Memory B cell (primary cell): ENCODE results near the gene MYH15.

Experiments used
- ATAC-seq: fragments of 150-1000 bp; cut with Tn5 transposase; 2 replicates; pipeline ENCODE4 v1.10.0; 2021; ENCODE audit warnings: low read depth, mild to moderate bottlenecking, moderate library complexity
- DNase-seq, 2 donors: peaks; one replicate each; pipeline ENCODE4 v3.0.0; 2022; ENCODE audit warnings: low spot score in 2 of 2
- H3K27ac Mint-ChIP-seq: one replicate; pipeline ENCODE4 v1.8.0; 2022; ENCODE audit warnings: mild to moderate bottlenecking, moderate library complexity, mixed read lengths
- H3K27me3 Mint-ChIP-seq: one replicate; pipeline ENCODE4 v1.8.0; 2022; ENCODE audit warnings: mixed read lengths
- H3K36me3 Mint-ChIP-seq: one replicate; pipeline ENCODE4 v1.8.0; 2022; ENCODE audit warnings: mild to moderate bottlenecking, mixed read lengths
- H3K4me1 Mint-ChIP-seq: one replicate; pipeline ENCODE4 v1.8.0; 2022; ENCODE audit warnings: mixed read lengths
- H3K4me3 Mint-ChIP-seq: one replicate; pipeline ENCODE4 v1.8.0; 2022; ENCODE audit warnings: mild to moderate bottlenecking, moderate library complexity, mixed read lengths
- H3K9me3 Mint-ChIP-seq: one replicate; pipeline ENCODE4 v1.8.0; 2022; ENCODE audit warnings: mixed read lengths

Gene MYH15

GRCh38 chr3:108500728-108501127, 9.7 kb downstream of the MYH15 start:
- DNase-seq (no peak), ATAC-seq (no peak)
- Mint-ChIP-seq H3K27ac (no peak overlapping the region), H3K9me3 (no peaks in the 10 kb centered on the region), H3K4me1 (no peaks in the 10 kb centered on the region), H3K27me3 (peaks cover 3% of the 10 kb centered on the region), H3K36me3 (no peaks in the 10 kb centered on the region), H3K4me3 (no peak overlapping the region)

GRCh38 chr3:108497271-108497670, 13.1 kb downstream of the MYH15 start:
- peaks cover 2% of the 10 kb centered on the region for H3K27me3 Mint-ChIP-seq
- no peak overlapping the region for H3K27ac Mint-ChIP-seq
- no peak for DNase-seq
- H3K4me3 Mint-ChIP-seq, result no peak overlapping the region
- ATAC-seq, result no peak
- no peaks in the 10 kb centered on the region for H3K9me3 Mint-ChIP-seq
- H3K4me1 Mint-ChIP-seq, result no peaks in the 10 kb centered on the region
- no peaks in the 10 kb centered on the region for H3K36me3 Mint-ChIP-seq

GRCh38 chr3:108495717-108496116, 14.7 kb downstream of the MYH15 start:
- ATAC-seq (no peak), DNase-seq (no peak)
- Mint-ChIP-seq H3K9me3 (no peaks in the 10 kb centered on the region), H3K27ac (no peak overlapping the region), H3K4me1 (no peaks in the 10 kb centered on the region), H3K4me3 (no peak overlapping the region), H3K36me3 (no peaks in the 10 kb centered on the region), H3K27me3 (peaks cover 3% of the 10 kb centered on the region)

GRCh38 chr3:108494906-108495531, 15.4 kb downstream of the MYH15 start:
- no peaks in the 10 kb centered on the region for H3K36me3 Mint-ChIP-seq
- no peak for ATAC-seq
- no peaks in the 10 kb centered on the region for H3K4me1 Mint-ChIP-seq
- no peak overlapping the region for H3K4me3 Mint-ChIP-seq
- H3K27me3 Mint-ChIP-seq, result peaks cover 3% of the 10 kb centered on the region
- no peak for DNase-seq
- no peaks in the 10 kb centered on the region for H3K9me3 Mint-ChIP-seq
- no peak overlapping the region for H3K27ac Mint-ChIP-seq

- no peak overlapping the region for H3K4me3 Mint-ChIP-seq
- H3K27me3 Mint-ChIP-seq, result peaks cover 3% of the 10 kb centered on the region
- H3K36me3 Mint-ChIP-seq, result no peaks in the 10 kb centered on the region
- no peak overlapping the region for H3K27ac Mint-ChIP-seq
- ATAC-seq (no peak), DNase-seq (no peak)
- H3K4me1 Mint-ChIP-seq, result peaks cover 3% of the 10 kb centered on the region
- no peaks in the 10 kb centered on the region for H3K9me3 Mint-ChIP-seq
Observed at GRCh38 chr3:108493862-108494261, 16.5 kb downstream of the MYH15 start.

GRCh38 chr3:108491456-108491855, 18.9 kb downstream of the MYH15 start:
- Mint-ChIP-seq H3K27me3 (peaks cover 3% of the 10 kb centered on the region), H3K27ac (no peak overlapping the region), H3K9me3 (no peaks in the 10 kb centered on the region)

GRCh38 chr3:108489776-108490175, 20.6 kb downstream of the MYH15 start:
- ATAC-seq (peak; percentile 74), DNase-seq (peak; percentile 39 to 61)
- Mint-ChIP-seq H3K36me3 (no peaks in the 10 kb centered on the region), H3K27me3 (peaks cover 3% of the 10 kb centered on the region), H3K27ac (no peak overlapping the region), H3K4me1 (peaks cover 3% of the 10 kb centered on the region), H3K4me3 (no peak overlapping the region), H3K9me3 (no peaks in the 10 kb centered on the region)

More at GRCh38 chr3:108491456-108491855, 18.9 kb downstream of the MYH15 start:
- Mint-ChIP-seq H3K36me3 (no peaks in the 10 kb centered on the region), H3K4me1 (peaks cover 3% of the 10 kb centered on the region), H3K4me3 (no peak overlapping the region)
- DNase-seq (no peak), ATAC-seq (no peak)

- no peak for ATAC-seq
Observed at GRCh38 chr3:108488631-108489030, 21.8 kb downstream of the MYH15 start.

GRCh38 chr3:108487439-108487838, 23.0 kb downstream of the MYH15 start:
- Mint-ChIP-seq H3K36me3 (no peaks in the 10 kb centered on the region), H3K4me3 (no peak overlapping the region), H3K9me3 (no peaks in the 10 kb centered on the region), H3K4me1 (peaks cover 3% of the 10 kb centered on the region), H3K27me3 (peaks cover 3% of the 10 kb centered on the region), H3K27ac (no peak overlapping the region)
- DNase-seq (no peak), ATAC-seq (no peak)

More at GRCh38 chr3:108488631-108489030, 21.8 kb downstream of the MYH15 start:
- H3K9me3 Mint-ChIP-seq, result no peaks in the 10 kb centered on the region
- no peaks in the 10 kb centered on the region for H3K36me3 Mint-ChIP-seq
- no peak overlapping the region for H3K4me3 Mint-ChIP-seq
- DNase-seq, result no peak
- H3K27ac Mint-ChIP-seq, result no peak overlapping the region
- H3K4me1 Mint-ChIP-seq, result peaks cover 3% of the 10 kb centered on the region
- peaks cover 3% of the 10 kb centered on the region for H3K27me3 Mint-ChIP-seq

GRCh38 chr3:108486941-108487340, 23.5 kb downstream of the MYH15 start:
- peaks cover 3% of the 10 kb centered on the region for H3K4me1 Mint-ChIP-seq

GRCh38 chr3:108486338-108486737, 24.1 kb downstream of the MYH15 start:
- Mint-ChIP-seq H3K36me3 (no peaks in the 10 kb centered on the region), H3K27me3 (peaks cover under 1% of the 10 kb centered on the region), H3K4me1 (peaks cover 3% of the 10 kb centered on the region), H3K4me3 (no peak overlapping the region), H3K9me3 (no peaks in the 10 kb centered on the region), H3K27ac (no peak overlapping the region)
- no peak for ATAC-seq
- no peak for DNase-seq

More at GRCh38 chr3:108486941-108487340, 23.5 kb downstream of the MYH15 start:
- no peaks in the 10 kb centered on the region for H3K9me3 Mint-ChIP-seq
- H3K27me3 Mint-ChIP-seq, result peaks cover 2% of the 10 kb centered on the region
- no peak overlapping the region for H3K27ac Mint-ChIP-seq
- H3K4me3 Mint-ChIP-seq, result no peak overlapping the region
- no peak for ATAC-seq
- no peaks in the 10 kb centered on the region for H3K36me3 Mint-ChIP-seq
- no peak for DNase-seq

GRCh38 chr3:108485146-108485545, 25.2 kb downstream of the MYH15 start:
- H3K9me3 Mint-ChIP-seq, result no peaks in the 10 kb centered on the region
- H3K27me3 Mint-ChIP-seq, result no peaks in the 10 kb centered on the region
- ATAC-seq (no peak), DNase-seq (no peak)
- no peak overlapping the region for H3K27ac Mint-ChIP-seq
- H3K36me3 Mint-ChIP-seq, result no peaks in the 10 kb centered on the region
- no peak overlapping the region for H3K4me3 Mint-ChIP-seq
- peaks cover 3% of the 10 kb centered on the region for H3K4me1 Mint-ChIP-seq

- no peaks in the 10 kb centered on the region for H3K36me3 Mint-ChIP-seq
- no peak overlapping the region for H3K27ac Mint-ChIP-seq
- H3K4me1 Mint-ChIP-seq, result peaks cover 7% of the 10 kb centered on the region
- no peaks in the 10 kb centered on the region for H3K27me3 Mint-ChIP-seq
- no peaks in the 10 kb centered on the region for H3K9me3 Mint-ChIP-seq
- no peak for ATAC-seq
- DNase-seq, result no peak
- H3K4me3 Mint-ChIP-seq, result no peak overlapping the region
Observed at GRCh38 chr3:108479224-108479623, 31.2 kb downstream of the MYH15 start.

- Mint-ChIP-seq H3K36me3 (no peaks in the 10 kb centered on the region), H3K9me3 (no peaks in the 10 kb centered on the region), H3K4me3 (no peak overlapping the region), H3K4me1 (peaks cover 7% of the 10 kb centered on the region), H3K27ac (no peak overlapping the region), H3K27me3 (no peaks in the 10 kb centered on the region)
- ATAC-seq, result peak; percentile 62
- DNase-seq, result peak; percentile 50 to 56
Observed at GRCh38 chr3:108477511-108478147, 32.8 kb downstream of the MYH15 start.
